ENCODE results near the gene TMEM80.

TMEM80 gene

GRCh38 chr11:702462-703461 lies 7.1 kb downstream of the TMEM80 start:
- DNase-seq: no peak

DNA sequence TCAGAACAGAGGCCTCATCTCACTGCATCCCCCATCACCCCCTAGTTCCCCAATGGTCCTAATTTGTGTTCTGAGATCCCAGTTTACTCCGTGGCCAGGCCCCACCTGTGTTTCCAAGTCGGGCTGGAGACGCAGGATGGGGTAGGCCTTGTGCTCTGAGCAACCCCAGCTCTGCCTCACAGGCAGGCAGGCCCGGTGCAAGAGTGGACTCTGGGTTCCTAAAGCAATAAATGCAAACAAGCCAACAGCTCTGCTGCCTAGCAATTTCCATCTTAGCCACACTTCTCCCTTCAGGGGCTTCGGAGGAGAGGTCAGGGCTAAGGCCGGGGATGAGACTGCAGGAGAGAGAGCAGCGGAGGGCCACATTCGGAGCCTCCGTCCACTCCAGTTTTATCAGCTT lies 7.9 kb downstream of the TMEM80 start:
- no peak for DNase-seq

DNA sequence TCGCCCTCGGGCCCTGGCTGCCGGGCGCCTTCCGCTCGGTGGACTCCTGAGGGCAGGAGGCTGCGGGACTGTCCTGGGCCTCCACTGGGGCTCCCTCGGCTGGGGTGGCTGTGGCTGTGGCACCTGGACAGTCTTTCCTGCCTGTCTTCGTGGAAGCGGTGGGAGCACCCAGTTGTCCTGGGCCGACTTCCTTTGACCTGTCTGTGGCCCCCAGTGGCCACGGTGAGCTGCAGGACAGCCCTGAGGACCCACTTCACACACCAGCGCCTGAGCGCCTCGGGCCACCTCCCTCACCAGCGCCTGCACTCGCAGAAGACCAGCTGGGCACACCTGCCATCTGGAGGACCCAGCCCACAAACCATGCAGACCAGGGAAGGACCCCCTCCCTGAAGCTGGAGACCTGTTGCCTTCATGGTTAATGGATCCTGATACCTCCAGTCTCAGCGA lies 8.6 kb downstream of the TMEM80 start:
- no peak for DNase-seq

DNA sequence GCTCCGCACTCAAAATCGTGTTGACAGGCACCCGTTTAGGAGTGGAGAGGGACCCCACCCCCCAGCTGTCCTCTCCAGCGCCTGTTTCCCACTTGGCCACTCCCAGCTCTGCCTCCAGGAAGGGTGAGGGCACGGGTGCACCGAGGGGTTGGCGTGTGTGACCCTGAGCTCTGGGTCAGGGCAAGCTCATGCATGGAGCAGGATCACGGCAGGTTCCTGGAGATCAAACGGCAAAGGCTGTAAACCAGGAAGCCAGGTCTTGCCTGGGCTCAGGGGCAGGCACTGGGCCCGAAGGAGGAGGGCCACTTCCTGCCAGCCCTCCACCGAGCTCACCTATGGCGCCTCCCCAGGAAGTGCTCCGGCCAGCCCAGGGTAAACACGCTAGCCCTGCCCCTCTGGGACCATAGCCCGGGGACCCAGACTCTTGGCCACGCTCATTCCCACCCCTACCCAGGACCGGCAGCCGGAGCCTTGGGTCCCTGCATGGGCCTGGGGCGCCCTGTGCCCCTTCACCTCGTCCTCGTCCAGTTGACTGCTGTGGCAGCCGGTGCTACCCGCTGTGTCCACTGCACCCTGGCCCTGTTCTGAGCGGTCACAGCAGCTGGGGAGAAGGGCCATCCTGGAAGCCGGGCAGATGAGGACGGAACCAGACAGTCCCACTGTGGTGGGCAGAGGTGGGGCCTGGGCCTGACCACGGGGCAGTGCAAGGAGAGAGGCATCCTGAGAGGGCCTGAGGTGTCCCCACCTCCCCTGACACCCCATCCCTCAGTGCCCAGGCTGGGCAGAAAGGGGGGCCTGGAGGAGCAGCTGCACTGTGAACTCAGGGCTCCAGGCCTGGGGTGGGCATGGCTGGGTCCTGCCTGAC lies 9.4 kb downstream of the TMEM80 start:
- no peak for DNase-seq

DNA sequence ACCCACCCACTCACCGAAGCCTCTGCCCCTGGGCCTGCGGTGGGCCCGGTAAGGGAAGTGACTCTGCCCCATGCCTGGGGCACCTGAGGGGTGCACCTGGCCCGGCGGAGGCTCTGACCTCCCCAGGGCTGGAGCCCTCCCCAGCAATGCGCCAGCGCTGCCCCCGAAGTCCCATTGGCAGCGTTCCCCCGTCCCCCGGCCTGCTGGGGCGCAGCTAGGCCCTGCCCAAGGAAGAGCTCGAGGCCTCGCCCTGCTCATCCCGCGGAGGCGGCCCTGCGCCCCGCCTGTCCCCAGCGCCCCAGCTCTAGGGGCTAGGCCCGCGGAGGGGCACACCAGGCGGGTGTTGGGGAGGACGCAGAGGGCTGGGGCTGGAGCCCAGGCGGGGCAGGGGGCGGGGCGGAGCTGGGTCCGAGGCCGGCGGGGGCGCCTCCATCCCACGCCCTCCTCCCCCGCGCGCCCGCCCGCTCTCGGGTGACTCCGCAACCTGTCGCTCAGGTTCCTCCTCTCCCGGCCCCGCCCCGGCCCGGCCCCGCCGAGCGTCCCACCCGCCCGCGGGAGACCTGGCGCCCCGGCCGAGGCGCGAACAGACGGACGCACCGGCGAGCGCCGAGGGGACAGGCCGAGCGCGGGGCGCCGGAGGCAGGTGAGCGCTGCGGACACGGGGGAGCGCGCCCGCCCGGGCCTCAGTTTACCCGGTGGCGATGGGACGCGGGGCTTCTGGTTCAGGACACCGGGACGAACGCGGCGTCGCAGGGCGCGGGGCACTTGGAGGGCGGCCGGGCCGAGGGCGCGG lies 10.2 kb downstream of the TMEM80 start, which contains the start of gene EPS8L2:
Gene EPS8L2 (plus strand): TSS at position 586 of the 793 bp plus-strand sequence. CDS start 3,177 bp downstream, outside the sequence.
- peak; percentile 29 for DNase-seq

GRCh38 chr11:706439-706956 lies 10.9 kb downstream of the TMEM80 start:
- peak; percentile 69 for DNase-seq

- peak; percentile 78 for DNase-seq
These were observed 11.6 kb downstream of the TMEM80 start for GRCh38 chr11:706957-707816.

DNA sequence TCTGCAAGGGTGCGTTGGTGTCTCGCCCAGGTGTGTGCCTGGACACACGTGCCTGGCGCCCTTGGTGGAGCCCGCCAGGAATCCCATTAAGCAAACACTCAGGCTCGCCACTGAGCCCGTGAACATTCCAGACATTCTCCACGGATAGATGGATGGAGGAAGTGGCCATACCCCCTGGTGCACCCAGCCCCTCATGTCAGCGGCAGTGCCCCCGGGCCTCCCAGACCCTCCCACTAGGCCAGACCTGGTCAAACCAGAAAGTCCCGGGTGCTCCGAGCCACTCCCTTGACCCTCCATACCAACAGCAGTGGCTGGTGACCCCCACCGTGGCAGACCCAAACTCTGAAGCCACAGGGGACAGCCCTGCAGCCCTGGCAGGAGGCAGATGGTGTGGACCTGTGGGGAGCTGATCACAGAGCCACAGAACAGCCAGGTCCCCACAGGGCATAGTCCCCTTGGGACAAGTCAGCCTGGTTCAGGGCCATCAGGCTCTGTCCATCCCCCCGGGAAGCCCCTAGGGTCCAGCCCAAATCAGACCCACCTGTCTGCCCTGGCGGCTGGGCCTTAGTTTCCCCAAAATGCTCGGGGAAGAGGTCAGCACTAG lies 12.3 kb downstream of the TMEM80 start:
- peak; percentile 70 for DNase-seq

DNA sequence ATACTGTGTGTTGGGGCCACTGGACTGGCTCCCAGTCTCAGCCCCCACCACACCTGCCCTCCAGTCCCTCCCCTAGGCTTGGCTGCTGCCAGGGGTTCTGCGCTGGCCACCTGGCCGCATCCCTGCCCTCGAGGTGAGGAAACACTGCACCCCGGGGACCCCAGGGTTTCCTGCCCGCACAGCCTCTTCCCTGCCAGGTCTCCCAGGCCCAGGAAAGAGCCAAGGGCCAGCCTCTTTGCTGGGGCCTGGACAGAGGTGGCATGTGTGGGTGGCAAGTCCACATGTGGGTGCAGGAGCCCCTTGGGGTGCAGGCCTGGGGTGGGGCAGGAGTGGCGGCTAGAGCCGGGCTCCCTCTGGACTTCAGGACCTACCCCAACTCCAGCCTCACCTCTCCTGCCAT lies 12.9 kb downstream of the TMEM80 start:
- no peak for DNase-seq

DNA sequence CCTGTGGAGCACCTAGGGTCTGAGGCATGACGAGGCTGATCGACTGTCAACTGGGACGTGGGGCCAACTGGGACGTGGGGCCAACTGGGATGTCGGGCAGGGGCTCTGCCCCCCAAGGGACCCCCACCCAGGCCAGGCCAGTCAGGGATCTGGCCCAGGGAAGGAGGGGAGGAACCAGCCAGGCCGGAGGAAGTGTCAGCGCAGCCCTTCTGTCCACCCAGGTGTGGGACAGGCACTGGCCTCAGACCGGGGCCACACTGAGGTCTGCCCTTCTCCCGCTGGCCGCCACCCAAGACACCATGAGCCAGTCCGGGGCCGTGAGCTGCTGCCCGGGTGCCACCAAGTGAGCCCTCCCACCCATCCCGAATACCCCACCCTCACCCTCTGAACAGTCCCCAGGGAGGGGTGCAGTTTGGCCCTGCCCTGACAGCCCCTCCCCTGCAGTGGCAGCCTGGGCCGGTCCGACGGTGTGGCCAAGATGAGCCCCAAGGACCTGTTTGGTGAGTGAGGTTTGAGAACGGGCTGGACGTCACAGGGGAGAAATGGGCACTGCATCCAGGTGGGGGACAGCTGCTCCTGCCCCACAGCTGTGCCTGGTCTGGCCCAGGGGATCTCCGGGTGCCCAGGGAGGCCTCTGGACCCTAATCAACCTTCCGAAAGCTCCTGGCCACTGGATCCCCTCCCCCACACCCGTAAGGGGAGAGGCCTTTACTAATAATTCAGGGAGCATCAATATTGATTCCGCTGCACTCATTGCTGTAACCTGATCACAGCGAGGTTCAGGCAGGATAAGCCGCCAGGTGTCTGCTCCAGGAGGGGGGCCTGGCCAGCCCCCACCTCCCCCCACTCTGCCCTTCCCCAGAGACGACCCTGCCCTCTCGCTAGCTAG lies 13.7 kb downstream of the TMEM80 start:
- DNase-seq: no peak

DNA sequence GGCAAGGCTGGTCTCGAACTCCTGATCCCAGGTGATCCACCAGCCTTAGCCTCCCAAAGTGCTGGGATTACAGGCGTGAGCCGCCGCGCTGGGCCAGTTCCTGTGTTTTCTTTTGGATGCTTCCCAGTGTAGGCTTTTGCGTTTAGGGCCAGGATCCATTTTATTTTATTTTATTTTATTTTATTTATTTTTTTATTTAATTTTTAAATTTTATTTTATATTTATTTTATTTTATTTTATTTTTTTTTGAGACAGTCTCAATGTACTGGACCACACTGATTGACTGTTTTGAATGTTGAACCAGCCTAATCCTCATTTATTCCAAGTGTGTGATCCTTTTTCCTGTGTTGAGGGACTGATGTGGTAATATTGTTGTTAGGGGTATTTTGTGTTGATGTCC lies 18.8 kb downstream of the TMEM80 start:
- no peak for DNase-seq

- no peak for DNase-seq
These were observed 23.8 kb downstream of the TMEM80 start for GRCh38 chr11:719214-720016.

- DNase-seq: no peak
These were observed 24.5 kb downstream of the TMEM80 start for GRCh38 chr11:720017-720641.

DNA sequence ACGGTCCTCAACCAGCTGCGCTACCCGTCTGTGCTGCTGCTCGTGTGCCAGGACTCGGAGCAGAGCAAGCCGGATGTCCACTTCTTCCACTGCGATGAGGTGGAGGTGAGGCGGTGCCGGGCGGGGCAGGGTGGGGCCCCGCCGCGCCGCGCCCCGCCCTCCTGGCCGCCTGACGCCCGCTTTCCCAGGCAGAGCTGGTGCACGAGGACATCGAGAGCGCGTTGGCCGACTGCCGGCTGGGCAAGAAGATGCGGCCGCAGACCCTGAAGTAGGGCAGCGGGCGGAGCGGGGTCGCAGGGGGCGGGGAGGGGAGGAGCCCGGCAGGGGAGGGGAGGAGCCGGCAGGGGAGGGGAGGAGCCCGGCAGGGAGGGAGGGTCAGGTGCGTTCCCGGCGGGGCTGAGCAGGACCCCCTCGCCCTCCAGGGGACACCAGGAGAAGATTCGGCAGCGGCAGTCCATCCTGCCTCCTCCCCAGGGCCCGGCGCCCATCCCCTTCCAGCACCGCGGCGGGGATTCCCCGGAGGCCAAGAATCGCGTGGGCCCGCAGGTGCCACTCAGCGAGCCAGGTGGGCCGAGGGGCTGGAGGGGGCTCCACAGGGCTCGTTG lies 25.1 kb downstream of the TMEM80 start:
- peak; percentile 43 for DNase-seq

- DNase-seq: no peak
These were observed 25.7 kb downstream of the TMEM80 start for GRCh38 chr11:721247-721740.

DNA sequence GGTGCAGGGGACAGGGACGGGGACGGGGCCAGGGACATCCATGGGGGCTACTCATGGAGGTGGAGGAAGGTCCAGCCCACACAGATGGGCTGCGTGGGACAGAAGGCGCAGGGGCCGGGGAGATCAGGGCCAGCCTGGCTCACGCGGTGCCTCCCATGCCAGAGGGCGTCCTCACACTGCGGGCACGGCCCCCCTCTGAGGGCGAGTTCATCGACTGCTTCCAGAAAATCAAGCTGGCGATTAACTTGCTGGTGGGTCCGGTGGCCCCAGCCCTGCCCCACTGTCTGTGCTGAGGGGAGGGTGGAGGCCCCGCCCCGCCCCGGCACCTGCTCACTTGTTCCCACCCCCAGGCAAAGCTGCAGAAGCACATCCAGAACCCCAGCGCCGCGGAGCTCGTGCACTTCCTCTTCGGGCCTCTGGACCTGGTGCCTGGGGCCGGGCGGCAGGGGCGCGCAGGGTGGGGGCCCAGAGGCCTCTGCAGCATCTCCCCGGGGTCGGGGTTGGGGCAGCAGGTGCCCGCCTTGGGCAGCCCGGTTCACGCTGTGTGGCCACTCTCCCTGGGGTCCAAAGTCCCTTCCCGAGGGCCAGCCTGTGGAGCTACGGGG lies 26.2 kb downstream of the TMEM80 start:
- DNase-seq: no peak

GRCh38 chr11:722346-722811 lies 26.8 kb downstream of the TMEM80 start:
- no peak for DNase-seq
